MM.1S (cell line): Measurements from ENCODE around the gene MRI1.
"Not testable (repeated sequence)": the region's sequence is repeated elsewhere in the genome, so short reads cannot be mapped to it uniquely, and the experiment has no call there.

Experiments used
- DNase-seq: peaks from one replicate; pipeline ENCODE4 v3.0.0-alpha.2; 2015
- H2AFZ ChIP-seq: fragments of 300-600 bp; sonication (generic); 2 replicates; pipeline ENCODE4 v1.6.0; 2016; ENCODE audit warnings: antibody characterized with exemption, low read length
- H3F3A ChIP-seq: fragments of 300-600 bp; sonication (generic); 2 replicates; pipeline ENCODE4 v1.6.1; 2016; ENCODE audit warnings: mild to moderate bottlenecking, antibody characterized with exemption, low read length, moderate library complexity, mixed read lengths; ENCODE audit not compliant: insufficient read depth
- H3K27ac ChIP-seq: fragments of 300-600 bp; sonication (generic); 2 replicates; pipeline ENCODE4 v1.5.1; 2016; ENCODE audit warnings: mild to moderate bottlenecking, low read length
- H3K27me3 ChIP-seq: fragments of 300-600 bp; sonication (generic); replicated peaks from 2 replicates; pipeline ENCODE4 v1.6.0; 2016; ENCODE audit warnings: low read length; ENCODE audit not compliant: insufficient read depth
- H3K36me3 ChIP-seq: fragments of 300-600 bp; sonication (generic); replicated peaks from 2 replicates; pipeline ENCODE4 v1.6.1; 2016; ENCODE audit warnings: mild to moderate bottlenecking, low read length, mixed read lengths; ENCODE audit not compliant: insufficient read depth
- H3K4me1 ChIP-seq: fragments of 300-600 bp; sonication (generic); 2 replicates; pipeline ENCODE4 v1.6.1; 2016; ENCODE audit warnings: low read length, mixed read lengths
- H3K4me2 ChIP-seq: fragments of 300-600 bp; sonication (generic); 2 replicates; pipeline ENCODE4 v1.6.0; 2016; ENCODE audit warnings: low read depth, low read length
- H3K4me3 ChIP-seq: fragments of 300-600 bp; sonication (generic); 2 replicates; pipeline ENCODE4 v1.5.1; 2016; ENCODE audit warnings: low read length, mixed read lengths
- H3K79me2 ChIP-seq: fragments of 300-600 bp; sonication (generic); 2 replicates; pipeline ENCODE4 v1.6.1; 2016; ENCODE audit warnings: mixed run types, low read length, mixed read lengths
- H3K9ac ChIP-seq: fragments of 300-600 bp; sonication (generic); 2 replicates; pipeline ENCODE4 v1.6.1; 2016; ENCODE audit warnings: low read length, mixed read lengths
- H3K9me2 ChIP-seq: fragments of 300-600 bp; sonication (generic); replicated peaks from 2 replicates; pipeline ENCODE4 v1.6.1; 2016; ENCODE audit warnings: mild to moderate bottlenecking, low read length, mixed read lengths; ENCODE audit not compliant: insufficient read depth
- H3K9me3 ChIP-seq: fragments of 300-600 bp; sonication (generic); replicated peaks from 2 replicates; pipeline ENCODE4 v1.6.1; 2016; ENCODE audit warnings: mild to moderate bottlenecking, low read length, mixed read lengths; ENCODE audit not compliant: insufficient read depth
- H4K20me1 ChIP-seq: fragments of 300-600 bp; sonication (generic); 2 replicates; pipeline ENCODE4 v1.6.1; 2016; ENCODE audit warnings: mild to moderate bottlenecking, low read length, moderate library complexity, mixed read lengths; ENCODE audit not compliant: insufficient read depth
- CTCF ChIP-seq: fragments of 300-600 bp; sonication (generic); IDR thresholded peaks from 2 replicates; pipeline ENCODE4 v1.5.1; 2016; ENCODE audit warnings: antibody characterized with exemption, low read length, mixed read lengths
- EZH2 ChIP-seq: fragments of 300-600 bp; sonication (generic); optimal IDR thresholded peaks from 2 replicates; pipeline ENCODE3; 2017; ENCODE audit warnings: low read depth, mild to moderate bottlenecking, antibody characterized with exemption, low read length, mixed read lengths
- EZH2phosphoT487 ChIP-seq: fragments of 300-600 bp; sonication (generic); IDR thresholded peaks from 2 replicates; pipeline ENCODE4 v1.6.1; 2018; ENCODE audit warnings: antibody characterized with exemption, low read length

The MRI1 gene

GRCh38 chr19:13790354-13790753 lies 26.0 kb downstream of the MRI1 start:
- H3K9me2 ChIP-seq = no peaks in the 10 kb centered on the region
- no peaks in the 10 kb centered on the region for H3K9me3 ChIP-seq
- H2AFZ ChIP-seq = no peak overlapping the region
- H3F3A ChIP-seq = no peaks in the 10 kb centered on the region
- H4K20me1 ChIP-seq = no peaks in the 10 kb centered on the region
- H3K79me2 ChIP-seq = no peaks in the 10 kb centered on the region
- H3K9ac ChIP-seq = no peak overlapping the region
- H3K4me2 ChIP-seq = no peak overlapping the region
- no peaks in the 10 kb centered on the region for H3K36me3 ChIP-seq
- no peak overlapping the region for H3K27ac ChIP-seq
- no peak overlapping the region for H3K4me3 ChIP-seq
- DNase-seq = no peak
- peaks cover 15% of the 10 kb centered on the region; the same call in 1 of the 2 replicates for H3K27me3 ChIP-seq
- TF ChIP-seq EZH2phosphoT487 = no peak
- H3K4me1 ChIP-seq = peaks cover 5% of the 10 kb centered on the region; the same call in 1 of the 2 replicates

GRCh38 chr19:13793317-13793716 lies 29.0 kb downstream of the MRI1 start:
- H4K20me1 ChIP-seq, DNase-seq, H3K9me2 ChIP-seq, H3K79me2 ChIP-seq, H3K27me3 ChIP-seq, H3K4me2 ChIP-seq, H3K27ac ChIP-seq, H3K9me3 ChIP-seq, H3K9ac ChIP-seq, H3F3A ChIP-seq, H3K4me3 ChIP-seq, H2AFZ ChIP-seq, H3K36me3 ChIP-seq, H3K4me1 ChIP-seq: not testable (repeated sequence)

GRCh38 chr19:13794398-13794756 lies 30.1 kb downstream of the MRI1 start:
- no peak for DNase-seq
- H3F3A ChIP-seq = no peaks in the 10 kb centered on the region
- H3K9me2 ChIP-seq = no peaks in the 10 kb centered on the region
- H3K36me3 ChIP-seq = no peaks in the 10 kb centered on the region
- peak overlapping the region; percentile 75 for H3K4me2 ChIP-seq
- no peaks in the 10 kb centered on the region for H3K79me2 ChIP-seq
- no peak for TF ChIP-seq EZH2
- no peak for TF ChIP-seq CTCF
- no peak for TF ChIP-seq EZH2phosphoT487
- peak overlapping the region; percentile 100 for H2AFZ ChIP-seq
- 0 out of 2 replicates have a peak, but pooled peaks cover 5% of the 10 kb centered on the region for H3K4me1 ChIP-seq
- H3K9ac ChIP-seq = peak overlapping the region; percentile 64; the same call in 1 of the 2 replicates
- no peaks in the 10 kb centered on the region for H3K9me3 ChIP-seq
- no peaks in the 10 kb centered on the region for H4K20me1 ChIP-seq
- no peak overlapping the region for H3K27ac ChIP-seq
- no peaks in the 10 kb centered on the region; the same call in 1 of the 2 replicates for H3K27me3 ChIP-seq
- H3K4me3 ChIP-seq = peak overlapping the region; percentile 92

- Histone ChIP-seq H3K4me1 (0 out of 2 replicates have a peak, but pooled peaks cover 5% of the 10 kb centered on the region), H3K9me2 (no peaks in the 10 kb centered on the region), H3K4me3 (peak within 1 kb of the TSS; percentile 92), H4K20me1 (no peaks in the 10 kb centered on the region), H3K4me2 (peak within 1 kb of the TSS; percentile 75), H3F3A (no peaks in the 10 kb centered on the region), H3K9ac (peak within 1 kb of the TSS; percentile 64; the same call in 1 of the 2 replicates), H3K9me3 (no peaks in the 10 kb centered on the region), H3K27me3 (no peaks in the 10 kb centered on the region; the same call in 1 of the 2 replicates), H2AFZ (peak within 1 kb of the TSS; percentile 100), H3K36me3 (no peaks in the 10 kb centered on the region), H3K27ac (no peak within 1 kb of the TSS), H3K79me2 (no peaks in the 10 kb centered on the region)
- TF ChIP-seq EZH2phosphoT487 (no peak), EZH2 (no peak), CTCF (no peak)
- DNase-seq = peak; percentile 99
These were observed 30.7 kb downstream of the MRI1 start, which contains the start of gene ZSWIM4 for GRCh38 chr19:13794757-13795589. Gene ZSWIM4 (plus strand): TSS chr19:13795443. CDS start chr19:13795649, 206 bp downstream.
